Trophoblast cell (in vitro differentiated cells and primary cell): ENCODE results near the gene COCH. TPM values are rescaled to one million over a fixed set of nuclear protein-coding genes. Genes with fewer than 3 reads are reported as not detected.

Experiments used
- DNase-seq, 2 donors: peaks; one replicate each; pipeline ENCODE4 v3.0.0-alpha.2; 2016
- H2AFZ ChIP-seq: 2 replicates; pipeline ENCODE4 v1.6.1; 2013; ENCODE audit warnings: low read length, moderate library complexity, mild to moderate bottlenecking; ENCODE audit not compliant: insufficient read depth, poor library complexity
- H2AK5ac ChIP-seq: 2 replicates; pipeline ENCODE4 v1.6.1; 2013; ENCODE audit warnings: mild to moderate bottlenecking, low read length
- H2BK120ac ChIP-seq: 2 replicates; pipeline ENCODE4 v1.6.1; 2013; ENCODE audit warnings: low read length, mild to moderate bottlenecking, moderate library complexity; ENCODE audit not compliant: insufficient read depth, poor library complexity
- H2BK12ac ChIP-seq: 2 replicates; pipeline ENCODE4 v1.6.1; 2013; ENCODE audit warnings: mild to moderate bottlenecking, low read length, moderate library complexity
- H2BK5ac ChIP-seq: 2 replicates; pipeline ENCODE4 v1.6.1; 2013; ENCODE audit warnings: low read length, low read depth, moderate library complexity, mild to moderate bottlenecking; ENCODE audit not compliant: poor library complexity
- H3K14ac ChIP-seq: 2 replicates; pipeline ENCODE4 v1.6.1; 2013; ENCODE audit warnings: mild to moderate bottlenecking, low read length
- H3K18ac ChIP-seq: 2 replicates; pipeline ENCODE4 v1.6.1; 2013; ENCODE audit warnings: mild to moderate bottlenecking, low read length
- H3K23ac ChIP-seq: 2 replicates; pipeline ENCODE4 v1.6.1; 2013; ENCODE audit warnings: low read length
- H3K27ac ChIP-seq: 2 replicates; pipeline ENCODE4 v1.5.1; 2013; ENCODE audit warnings: low read depth, mild to moderate bottlenecking, inconsistent platforms, low read length, moderate library complexity
- H3K27me3 ChIP-seq: 2 replicates; pipeline ENCODE4 v1.6.1; 2013; ENCODE audit warnings: inconsistent platforms, mild to moderate bottlenecking, low read length, moderate library complexity; ENCODE audit not compliant: insufficient read depth
- H3K36me3 ChIP-seq, 2 experiments: 1 replicate in 1 of 2; 2 replicates in 1 of 2; pipeline ENCODE4 v1.6.1; 2013; ENCODE audit warnings: low read length in 2 of 2, mild to moderate bottlenecking in 2 of 2, moderate library complexity in 1 of 2; ENCODE audit not compliant: insufficient read depth in 2 of 2, control insufficient read depth in 1 of 2
- H3K4ac ChIP-seq: 2 replicates; pipeline ENCODE4 v1.6.1; 2013; ENCODE audit warnings: low read depth, mild to moderate bottlenecking, low read length, moderate library complexity
- H3K4me1 ChIP-seq, 2 experiments: 1 replicate in 1 of 2; 2 replicates in 1 of 2; pipeline ENCODE4 v1.6.1; 2013; ENCODE audit warnings: low read length in 2 of 2, mild to moderate bottlenecking in 2 of 2, moderate library complexity in 1 of 2; ENCODE audit not compliant: insufficient read depth in 2 of 2, control insufficient read depth in 1 of 2
- H3K4me2 ChIP-seq: 2 replicates; pipeline ENCODE4 v1.6.1; 2013; ENCODE audit warnings: inconsistent platforms, mild to moderate bottlenecking, low read length, moderate library complexity
- H3K4me3 ChIP-seq: 2 replicates; pipeline ENCODE4 v1.5.1; 2013; ENCODE audit warnings: mild to moderate bottlenecking, low read depth, low read length, inconsistent platforms
- H3K79me1 ChIP-seq: one replicate; pipeline ENCODE4 v1.6.1; 2013; ENCODE audit warnings: low read length
- H3K79me2 ChIP-seq: 2 replicates; pipeline ENCODE4 v1.6.1; 2013; ENCODE audit warnings: low read length, mild to moderate bottlenecking; ENCODE audit not compliant: control insufficient read depth, insufficient read depth, poor library complexity
- H3K9ac ChIP-seq: 2 replicates; pipeline ENCODE4 v1.6.1; 2013; ENCODE audit warnings: mild to moderate bottlenecking, low read length
- H3K9me3 ChIP-seq: 2 replicates; pipeline ENCODE4 v1.6.1; 2013; ENCODE audit warnings: low read depth, mild to moderate bottlenecking, control low read depth, inconsistent platforms, low read length; ENCODE audit not compliant: insufficient read depth
- H4K12ac ChIP-seq: 2 replicates; pipeline ENCODE4 v1.6.1; 2013; ENCODE audit warnings: low read depth, mild to moderate bottlenecking, low read length, moderate library complexity
- H4K8ac ChIP-seq: 2 replicates; pipeline ENCODE4 v1.6.1; 2013; ENCODE audit warnings: low read depth, mild to moderate bottlenecking, low read length, moderate library complexity
- H4K91ac ChIP-seq: one replicate; pipeline ENCODE4 v1.6.1; 2013; ENCODE audit warnings: low read depth, mild to moderate bottlenecking, low read length, moderate library complexity
- WGBS: extraction: QIAGEN DNeasy Blood & Tissue Kit; methylation state at CpG from one replicate; pipeline ENCODE4 v1.1.7; 2013; ENCODE audit warnings: missing lambda C conversion rate; ENCODE audit not compliant: insufficient read length, insufficient coverage; ENCODE audit errors: extremely low coverage; 5-methylcytosine and 5-hydroxymethylcytosine counted together
- polyA plus RNA-seq: library from polyadenylated mRNA; stranded (reverse); fragments of 200-250 nt; gene quantifications from 2 replicates; pipeline ENCODE4 v1.2.3, GENCODE V29; 2013

The COCH gene
- 1.5 and 1.9 TPM in 2 replicates for polyA plus RNA-seq

- H2AK5ac ChIP-seq, result no peak within 1 kb of the TSS
- peak within 1 kb of the TSS; percentile 95 for H3K4me2 ChIP-seq
- no peak within 1 kb of the TSS for H3K9ac ChIP-seq
- H2BK120ac ChIP-seq, result no peak within 1 kb of the TSS
- H3K4me3 ChIP-seq, result peak within 1 kb of the TSS; percentile 69
- H3K79me2 ChIP-seq, result no peaks in the 10 kb centered on the region
- no peak within 1 kb of the TSS for H2BK5ac ChIP-seq
- H3K36me3 ChIP-seq, result no peaks in the 10 kb centered on the region
- no peak within 1 kb of the TSS for H4K8ac ChIP-seq
- no CpG with 5 or more reads among the region's 99 CpGs for WGBS
- H3K4ac ChIP-seq, result no peak within 1 kb of the TSS
- H3K9me3 ChIP-seq, result peaks cover 2% of the 10 kb centered on the region
- H3K79me1 ChIP-seq, result no peaks in the 10 kb centered on the region
- no peak within 1 kb of the TSS for H3K27ac ChIP-seq
- no peak within 1 kb of the TSS for H3K18ac ChIP-seq
- H3K14ac ChIP-seq, result peak within 1 kb of the TSS; percentile 7
- peak in 1 of 2 donors; percentile 34 for DNase-seq
- H4K91ac ChIP-seq, result no peak within 1 kb of the TSS
- H2AFZ ChIP-seq, result peak within 1 kb of the TSS; percentile 71
- H4K12ac ChIP-seq, result no peak within 1 kb of the TSS
- peaks cover 26% of the 10 kb centered on the region for H3K27me3 ChIP-seq
- H3K23ac ChIP-seq, result no peak within 1 kb of the TSS
- peaks cover 9 to 13% of the 10 kb centered on the region in 2 experiments for H3K4me1 ChIP-seq
- H2BK12ac ChIP-seq, result no peak within 1 kb of the TSS
These were observed at the start of gene COCH for GRCh38 chr14:30874120-30874998. Gene COCH, plus strand, starts transcription at chr14:30874559. Its CDS starts 380 bp downstream, at chr14:30874939.

DNA sequence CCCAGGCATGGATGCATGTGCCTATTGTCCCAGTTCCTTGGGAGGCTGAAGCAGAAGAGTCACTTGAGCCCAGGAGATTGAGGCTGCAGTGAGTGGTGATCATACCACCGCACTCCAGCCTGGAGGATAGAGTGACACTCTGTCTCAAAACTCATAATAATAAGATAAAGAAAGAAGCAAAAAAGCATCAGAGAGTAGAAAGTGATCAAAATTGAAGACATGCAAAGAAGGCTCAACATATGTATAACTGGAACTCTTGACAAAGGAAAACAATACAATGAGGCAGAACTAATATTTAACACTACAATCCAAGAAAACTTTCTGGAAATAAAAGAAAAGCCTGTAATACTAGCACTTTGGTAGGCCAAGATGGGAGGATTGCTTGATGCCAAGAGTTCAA lies 48.3 kb upstream of the COCH start:
- Histone ChIP-seq H3K27me3 (no peaks in the 10 kb centered on the region), H4K91ac (no peak overlapping the region), H4K12ac (no peak overlapping the region), H3K14ac (no peak overlapping the region), H3K9me3 (peaks cover 2% of the 10 kb centered on the region), H2AK5ac (no peak overlapping the region), H3K79me1 (no peaks in the 10 kb centered on the region), H2BK5ac (no peak overlapping the region), H3K36me3 (no peaks in the 10 kb centered on the region), H4K8ac (no peak overlapping the region), H2BK120ac (no peak overlapping the region), H2AFZ (no peak overlapping the region), H3K4me2 (no peak overlapping the region), H3K4ac (no peak overlapping the region), H3K79me2 (no peaks in the 10 kb centered on the region), H3K4me1 (no peaks in the 10 kb centered on the region), H3K23ac (no peak overlapping the region), H3K27ac (no peak overlapping the region), H3K9ac (no peak overlapping the region), H3K18ac (no peak overlapping the region), H3K4me3 (no peak overlapping the region), H2BK12ac (no peak overlapping the region)
- no CpG with 5 or more reads among the region's 1 CpG for WGBS
- DNase-seq, result no peak

DNA sequence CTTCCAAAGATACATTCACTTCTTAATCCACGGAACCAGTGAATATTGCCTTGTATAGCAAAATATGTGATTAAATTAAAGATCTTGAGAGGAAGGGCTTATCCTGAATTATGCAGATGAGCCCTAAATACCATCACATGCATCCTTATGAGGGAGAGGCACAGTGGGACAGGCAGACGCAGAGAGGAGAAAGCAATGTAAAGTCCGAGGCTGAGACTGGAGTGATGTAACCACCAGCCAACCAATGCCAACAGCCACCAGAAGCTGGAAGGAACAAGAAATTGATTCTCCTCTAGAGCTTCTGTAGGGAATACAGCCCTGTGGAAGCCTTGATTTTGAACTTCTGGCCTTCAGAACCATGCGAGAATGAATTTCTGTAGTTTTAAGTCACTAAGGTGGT lies 44.5 kb upstream of the COCH start:
- Histone ChIP-seq H3K79me1 (no peaks in the 10 kb centered on the region), H4K8ac (no peak overlapping the region), H3K23ac (no peak overlapping the region), H3K4ac (no peak overlapping the region), H3K4me3 (no peak overlapping the region), H3K9ac (no peak overlapping the region), H4K12ac (no peak overlapping the region), H3K14ac (no peak overlapping the region), H3K9me3 (peaks cover 9% of the 10 kb centered on the region), H2BK5ac (no peak overlapping the region), H3K4me1 (no peaks in the 10 kb centered on the region), H3K79me2 (no peaks in the 10 kb centered on the region), H2AFZ (no peak overlapping the region), H3K27ac (no peak overlapping the region), H3K4me2 (no peak overlapping the region), H3K18ac (no peak overlapping the region), H2BK12ac (no peak overlapping the region), H2AK5ac (no peak overlapping the region), H4K91ac (no peak overlapping the region), H3K27me3 (no peaks in the 10 kb centered on the region), H2BK120ac (no peak overlapping the region), H3K36me3 (no peaks in the 10 kb centered on the region)
- no CpG with 5 or more reads among the region's 4 CpGs for whole genome bisulfite sequencing
- no peak for DNase-seq

GRCh38 chr14:30834353-30834752 lies 40.0 kb upstream of the COCH start:
- H3K4me3 ChIP-seq, result no peak overlapping the region
- H4K8ac ChIP-seq, result no peak overlapping the region
- H3K18ac ChIP-seq, result no peak overlapping the region
- H2BK12ac ChIP-seq, result no peak overlapping the region
- H3K36me3 ChIP-seq, result no peaks in the 10 kb centered on the region
- no peak overlapping the region for H2AFZ ChIP-seq
- no peak for DNase-seq
- no peak overlapping the region for H3K4me2 ChIP-seq
- no peak overlapping the region for H4K12ac ChIP-seq
- no peaks in the 10 kb centered on the region for H3K79me1 ChIP-seq
- H3K4ac ChIP-seq, result no peak overlapping the region
- H3K79me2 ChIP-seq, result no peaks in the 10 kb centered on the region
- H2BK5ac ChIP-seq, result no peak overlapping the region
- no peak overlapping the region for H3K9ac ChIP-seq
- H4K91ac ChIP-seq, result no peak overlapping the region
- H3K27me3 ChIP-seq, result no peaks in the 10 kb centered on the region
- H3K4me1 ChIP-seq, result no peaks in the 10 kb centered on the region
- H3K27ac ChIP-seq, result no peak overlapping the region
- H3K9me3 ChIP-seq, result peaks cover 8% of the 10 kb centered on the region
- no peak overlapping the region for H2AK5ac ChIP-seq
- no peak overlapping the region for H3K14ac ChIP-seq
- H2BK120ac ChIP-seq, result no peak overlapping the region
- no peak overlapping the region for H3K23ac ChIP-seq
